ENCODE results near the gene C1QTNF9. TPM values are rescaled to one million over a fixed set of nuclear protein-coding genes. Genes with fewer than 3 reads are reported as not detected.
"Not testable (repeated sequence)": the region's sequence is repeated elsewhere in the genome, so short reads cannot be mapped to it uniquely, and the experiment has no call there.

Gene C1QTNF9
- polyA plus RNA-seq, 3 donors from 2014 or later: not detected

GRCh38 chr13:24348797-24349515, 39.6 kb downstream of the C1QTNF9 start:
- H3K36me3 Mint-ChIP-seq: no peaks in the 10 kb centered on the region
- H3K27ac Mint-ChIP-seq: no peak overlapping the region
- peaks cover 0 to 3% (median 0%) of the 10 kb centered on the region in 3 donors for H3K27me3 Mint-ChIP-seq (ENCODE audit: low read depth in 3 of 3)
- H3K4me1 Mint-ChIP-seq: no peaks in the 10 kb centered on the region
- no peaks in the 10 kb centered on the region for H3K9me3 Mint-ChIP-seq
- H3K4me3 Mint-ChIP-seq: no peak overlapping the region
- DNase-seq: no peak

- H3K4me1 Mint-ChIP-seq; H3K27ac Mint-ChIP-seq; H3K27me3 Mint-ChIP-seq (ENCODE audit: low read depth in 3 of 3); H3K4me3 Mint-ChIP-seq; H3K9me3 Mint-ChIP-seq; H3K36me3 Mint-ChIP-seq; DNase-seq: not testable (repeated sequence)
Observed at GRCh38 chr13:24349778-24350664, 40.6 kb downstream of the C1QTNF9 start.

GRCh38 chr13:24351423-24351822, 42.0 kb downstream of the C1QTNF9 start:
- H3K4me3 Mint-ChIP-seq: no peak overlapping the region
- H3K27ac Mint-ChIP-seq: no peak overlapping the region
- H3K9me3 Mint-ChIP-seq: no peaks in the 10 kb centered on the region
- H3K36me3 Mint-ChIP-seq: no peaks in the 10 kb centered on the region
- peaks cover 0 to under 1% (median 0%) of the 10 kb centered on the region in 3 donors for H3K27me3 Mint-ChIP-seq (ENCODE audit: low read depth in 3 of 3)
- DNase-seq: no peak
- no peaks in the 10 kb centered on the region for H3K4me1 Mint-ChIP-seq

- Mint-ChIP-seq H3K9me3 (no peaks in the 10 kb centered on the region), H3K4me1 (no peaks in the 10 kb centered on the region), H3K4me3 (no peak overlapping the region)
Observed at GRCh38 chr13:24353736-24354135, 44.4 kb downstream of the C1QTNF9 start.

GRCh38 chr13:24355103-24355502, 45.7 kb downstream of the C1QTNF9 start:
- Mint-ChIP-seq H3K36me3 (no peaks in the 10 kb centered on the region), H3K27me3 (ENCODE audit: low read depth in 3 of 3) (no peaks in the 10 kb centered on the region), H3K4me3 (no peak overlapping the region), H3K4me1 (no peaks in the 10 kb centered on the region), H3K9me3 (no peaks in the 10 kb centered on the region), H3K27ac (no peak overlapping the region)
- no peak for DNase-seq

More at GRCh38 chr13:24353736-24354135, 44.4 kb downstream of the C1QTNF9 start:
- Mint-ChIP-seq H3K27ac (no peak overlapping the region), H3K36me3 (no peaks in the 10 kb centered on the region), H3K27me3 (ENCODE audit: low read depth in 3 of 3) (no peaks in the 10 kb centered on the region)
- DNase-seq: no peak

- H3K36me3 Mint-ChIP-seq: no peaks in the 10 kb centered on the region
- no peaks in the 10 kb centered on the region for H3K9me3 Mint-ChIP-seq
- no peak for DNase-seq
- H3K4me1 Mint-ChIP-seq: no peaks in the 10 kb centered on the region
- H3K4me3 Mint-ChIP-seq: no peak overlapping the region
- no peaks in the 10 kb centered on the region for H3K27me3 Mint-ChIP-seq (ENCODE audit: low read depth in 3 of 3)
- no peak overlapping the region for H3K27ac Mint-ChIP-seq
Observed at GRCh38 chr13:24356270-24356669, 46.9 kb downstream of the C1QTNF9 start.

- no peaks in the 10 kb centered on the region for H3K4me1 Mint-ChIP-seq
- no peaks in the 10 kb centered on the region for H3K9me3 Mint-ChIP-seq
- H3K4me3 Mint-ChIP-seq: no peak overlapping the region
- H3K27me3 Mint-ChIP-seq (ENCODE audit: low read depth in 3 of 3): no peaks in the 10 kb centered on the region
- H3K36me3 Mint-ChIP-seq: no peaks in the 10 kb centered on the region
- H3K27ac Mint-ChIP-seq: no peak overlapping the region
- DNase-seq: no peak
Observed at GRCh38 chr13:24356837-24357236, 47.5 kb downstream of the C1QTNF9 start.

- Mint-ChIP-seq H3K36me3 (no peaks in the 10 kb centered on the region), H3K27me3 (ENCODE audit: low read depth in 3 of 3) (no peaks in the 10 kb centered on the region), H3K27ac (no peak overlapping the region), H3K4me3 (no peak overlapping the region), H3K4me1 (no peaks in the 10 kb centered on the region), H3K9me3 (no peaks in the 10 kb centered on the region)
- DNase-seq: no peak
Observed at GRCh38 chr13:24357756-24358155, 48.4 kb downstream of the C1QTNF9 start.

- H3K4me1 Mint-ChIP-seq; H3K9me3 Mint-ChIP-seq; H3K36me3 Mint-ChIP-seq; H3K27me3 Mint-ChIP-seq (ENCODE audit: low read depth in 3 of 3); H3K4me3 Mint-ChIP-seq; DNase-seq: not testable (repeated sequence)
- peak overlapping the region in 1 of 6 donors; percentile 63 for H3K27ac Mint-ChIP-seq
Observed at GRCh38 chr13:24358836-24359235, 49.5 kb downstream of the C1QTNF9 start.

GRCh38 chr13:24359252-24359651, 49.9 kb downstream of the C1QTNF9 start:
- DNase-seq; H3K4me3 Mint-ChIP-seq; H3K27me3 Mint-ChIP-seq (ENCODE audit: low read depth in 3 of 3); H3K27ac Mint-ChIP-seq; H3K9me3 Mint-ChIP-seq; H3K36me3 Mint-ChIP-seq; H3K4me1 Mint-ChIP-seq: not testable (repeated sequence)

- no peak for DNase-seq
- Mint-ChIP-seq H3K9me3 (no peaks in the 10 kb centered on the region), H3K4me1 (no peaks in the 10 kb centered on the region), H3K27me3 (ENCODE audit: low read depth in 3 of 3) (no peaks in the 10 kb centered on the region), H3K36me3 (no peaks in the 10 kb centered on the region), H3K27ac (no peak overlapping the region), H3K4me3 (no peak overlapping the region)
Observed at GRCh38 chr13:24360106-24360505, 50.7 kb downstream of the C1QTNF9 start.

GRCh38 chr13:24361113-24361512, 51.7 kb downstream of the C1QTNF9 start:
- no peaks in the 10 kb centered on the region for H3K4me1 Mint-ChIP-seq
- DNase-seq: no peak
- H3K27me3 Mint-ChIP-seq (ENCODE audit: low read depth in 3 of 3): no peaks in the 10 kb centered on the region
- no peak overlapping the region for H3K4me3 Mint-ChIP-seq
- no peak overlapping the region for H3K27ac Mint-ChIP-seq
- no peaks in the 10 kb centered on the region for H3K9me3 Mint-ChIP-seq
- no peaks in the 10 kb centered on the region for H3K36me3 Mint-ChIP-seq

- no peaks in the 10 kb centered on the region for H3K36me3 Mint-ChIP-seq
- no peaks in the 10 kb centered on the region for H3K9me3 Mint-ChIP-seq
- no peaks in the 10 kb centered on the region for H3K4me1 Mint-ChIP-seq
- H3K27ac Mint-ChIP-seq: no peak overlapping the region
- no peak overlapping the region for H3K4me3 Mint-ChIP-seq
- no peaks in the 10 kb centered on the region for H3K27me3 Mint-ChIP-seq (ENCODE audit: low read depth in 3 of 3)
- no peak for DNase-seq
Observed at GRCh38 chr13:24361852-24362366, 52.5 kb downstream of the C1QTNF9 start.

- Mint-ChIP-seq H3K4me3 (no peak overlapping the region), H3K9me3 (no peaks in the 10 kb centered on the region), H3K27me3 (ENCODE audit: low read depth in 3 of 3) (no peaks in the 10 kb centered on the region), H3K27ac (no peak overlapping the region), H3K4me1 (no peaks in the 10 kb centered on the region), H3K36me3 (no peaks in the 10 kb centered on the region)
- DNase-seq: no peak
Observed at GRCh38 chr13:24362435-24362952, 53.1 kb downstream of the C1QTNF9 start.
